Measurements from ENCODE around the gene SETMAR. TPM values are rescaled to one million over a fixed set of nuclear protein-coding genes. Genes with fewer than 3 reads are reported as not detected.
A peak's percentile ranks its signal among the peaks of the same experiment; 100 is the strongest.

The SETMAR gene
- total and polyA plus RNA-seq, 4 donors = 4.5 to 9.7 (median 5.8) TPM

- peaks cover 4 to 16% (median 11%) of the 10 kb centered on the region in 4 donors for H3K4me1 ChIP-seq (ENCODE audit: control insufficient read depth in 4 of 4, insufficient read depth in 4 of 4, low read length in 3 of 4)
- no peaks in the 10 kb centered on the region for H3K27me3 ChIP-seq (ENCODE audit: control insufficient read depth in 4 of 4, insufficient read depth in 4 of 4, low read length in 3 of 4)
- WGBS = 40% methylated on average over 6 of the region's 6 CpGs
- no peak overlapping the region for H3K9ac ChIP-seq (ENCODE audit: low read depth in 1 of 2, low read length in 2 of 2)
- no peak for DNase-seq (ENCODE audit: low spot score)
- TF ChIP-seq MAX (IDR thresholded peaks at IDR 0.05) = peak; percentile 26
- peak; percentile 73 for TF ChIP-seq SP1 (IDR thresholded peaks at IDR 0.05)
- TF ChIP-seq ZBTB33 (IDR thresholded peaks at IDR 0.05) = no peak
- TF ChIP-seq GABPA (IDR thresholded peaks at IDR 0.05 in 1 of 2, conservative IDR thresholded peaks at IDR 0.05 in 1 of 2) = no peak
- peak; percentile 54 for TF ChIP-seq YY1 (IDR thresholded peaks at IDR 0.05)
- peak; percentile 34 for TF ChIP-seq REST (IDR thresholded peaks at IDR 0.05)
- peak; percentile 53 to 60 for TF ChIP-seq HNF4A (conservative IDR thresholded peaks at IDR 0.05)
- peak in 1 of 2 donors; percentile 16 for TF ChIP-seq RAD21 (IDR thresholded peaks at IDR 0.05)
- peak; percentile 51 to 75 for TF ChIP-seq RXRA (IDR thresholded peaks at IDR 0.05)
- TF ChIP-seq HNF4G (IDR thresholded peaks at IDR 0.05) = peak; percentile 45
- peaks cover 0 to 4% (median 0%) of the 10 kb centered on the region in 4 donors for H3K36me3 ChIP-seq (ENCODE audit: control insufficient read depth in 4 of 4, insufficient read depth in 3 of 4, low read depth in 1 of 4, low read length in 3 of 4)
- no peaks in the 10 kb centered on the region for H3K9me3 ChIP-seq (ENCODE audit: control insufficient read depth in 4 of 4, low read length in 3 of 4)
- peak overlapping the region in 1 of 2 donors; percentile 30 for H3K27ac ChIP-seq (ENCODE audit: low read depth in 1 of 2, low read length in 2 of 2)
- no peak overlapping the region for H3K4me3 ChIP-seq (ENCODE audit: low read depth in 1 of 3, low read length in 3 of 3)
These were observed 57.6 kb downstream of the SETMAR start for GRCh38 chr3:4360817-4361216.

- Histone ChIP-seq H3K4me1 (ENCODE audit: control insufficient read depth in 4 of 4, insufficient read depth in 4 of 4, low read length in 3 of 4) (peaks cover 0 to 5% (median 3%) of the 10 kb centered on the region in 4 donors), H3K27me3 (ENCODE audit: control insufficient read depth in 4 of 4, insufficient read depth in 4 of 4, low read length in 3 of 4) (no peaks in the 10 kb centered on the region), H3K36me3 (ENCODE audit: control insufficient read depth in 4 of 4, insufficient read depth in 3 of 4, low read depth in 1 of 4, low read length in 3 of 4) (peaks cover 0 to 4% (median 0%) of the 10 kb centered on the region in 4 donors), H3K27ac (ENCODE audit: low read depth in 1 of 2, low read length in 2 of 2) (no peak overlapping the region), H3K4me3 (ENCODE audit: low read depth in 1 of 3, low read length in 3 of 3) (no peak overlapping the region), H3K9ac (ENCODE audit: low read depth in 1 of 2, low read length in 2 of 2) (no peak overlapping the region), H3K9me3 (ENCODE audit: control insufficient read depth in 4 of 4, low read length in 3 of 4) (no peaks in the 10 kb centered on the region)
- no peak for TF ChIP-seq NR2F2 (IDR thresholded peaks at IDR 0.05)
- TF ChIP-seq FOXA2 (IDR thresholded peaks at IDR 0.05) = no peak
- no peak for TF ChIP-seq FOXA1 (IDR thresholded peaks at IDR 0.05)
- TF ChIP-seq EGR1 (IDR thresholded peaks at IDR 0.05; ENCODE audit: low read depth in 2 of 2) = no peak
- TF ChIP-seq GABPA (IDR thresholded peaks at IDR 0.05 in 1 of 2, conservative IDR thresholded peaks at IDR 0.05 in 1 of 2) = no peak
- TF ChIP-seq CTCF (IDR thresholded peaks at IDR 0.05; ENCODE audit: low read depth, low read length, missing input control) = no peak
- TF ChIP-seq HNF4G (IDR thresholded peaks at IDR 0.05) = no peak
- no peak for TF ChIP-seq REST (IDR thresholded peaks at IDR 0.05)
- TF ChIP-seq HNF4A (conservative IDR thresholded peaks at IDR 0.05) = no peak
- TF ChIP-seq JUND (IDR thresholded peaks at IDR 0.05) = no peak
- 91% methylated on average over 2 of the region's 2 CpGs for WGBS
- no peak for DNase-seq (ENCODE audit: low spot score)
These were observed 59.4 kb downstream of the SETMAR start for GRCh38 chr3:4362523-4362922.
